Vagina (tissue), 2 donors: Measurements from ENCODE around the gene OR5H14.

ENCODE experiments used
- POLR2A ChIP-seq, 2 donors: fragments of 450-650 bp; IDR thresholded peaks; one replicate each; pipeline ENCODE4 v1.6.1; 2017; ENCODE audit warnings: antibody characterized with exemption in 2 of 2, mild to moderate bottlenecking in 2 of 2, moderate library complexity in 2 of 2
- POLR2AphosphoS5 ChIP-seq, 2 donors: sonication (generic); formaldehyde crosslinking; IDR thresholded peaks; one replicate each; pipeline ENCODE4 v1.9.0; 2017; ENCODE audit warnings: antibody characterized with exemption in 2 of 2, mild to moderate bottlenecking in 2 of 2, low read depth in 1 of 2; ENCODE audit not compliant: insufficient read depth in 1 of 2
- TF ChIP-seq, protein P1 (sequence below), 3 experiments: fragments of 450-650 bp in 2 of 3; fragments of 200-600 bp in 1 of 3; sonication (generic) in 1 of 3; IDR thresholded peaks; one replicate each; pipeline ENCODE4 v1.5.1; 2017 to 2019; ENCODE audit warnings: antibody characterized with exemption in 3 of 3, mild to moderate bottlenecking in 2 of 3, moderate library complexity in 2 of 3

DNA sequence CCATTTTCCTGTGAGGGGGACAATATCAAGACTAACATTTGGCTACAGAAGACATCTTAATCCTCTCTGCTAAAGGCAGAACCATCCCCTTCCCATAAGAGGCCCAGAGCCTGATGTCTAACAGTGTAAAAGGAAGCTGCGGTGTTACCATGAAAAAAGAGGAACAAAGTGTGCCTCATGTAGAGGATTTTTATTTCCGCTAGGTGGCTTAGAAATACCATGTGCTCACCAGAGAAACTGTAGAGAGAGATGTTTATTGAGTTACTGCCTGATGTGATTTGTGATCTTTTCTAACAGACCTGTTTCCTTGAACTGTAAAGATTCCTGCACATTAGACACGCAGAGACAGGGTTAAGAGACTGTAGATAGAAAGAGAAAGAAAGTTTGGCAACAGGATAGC lies 41.3 kb downstream of the OR5H14 start:
- TF ChIP-seq, protein P1, sequence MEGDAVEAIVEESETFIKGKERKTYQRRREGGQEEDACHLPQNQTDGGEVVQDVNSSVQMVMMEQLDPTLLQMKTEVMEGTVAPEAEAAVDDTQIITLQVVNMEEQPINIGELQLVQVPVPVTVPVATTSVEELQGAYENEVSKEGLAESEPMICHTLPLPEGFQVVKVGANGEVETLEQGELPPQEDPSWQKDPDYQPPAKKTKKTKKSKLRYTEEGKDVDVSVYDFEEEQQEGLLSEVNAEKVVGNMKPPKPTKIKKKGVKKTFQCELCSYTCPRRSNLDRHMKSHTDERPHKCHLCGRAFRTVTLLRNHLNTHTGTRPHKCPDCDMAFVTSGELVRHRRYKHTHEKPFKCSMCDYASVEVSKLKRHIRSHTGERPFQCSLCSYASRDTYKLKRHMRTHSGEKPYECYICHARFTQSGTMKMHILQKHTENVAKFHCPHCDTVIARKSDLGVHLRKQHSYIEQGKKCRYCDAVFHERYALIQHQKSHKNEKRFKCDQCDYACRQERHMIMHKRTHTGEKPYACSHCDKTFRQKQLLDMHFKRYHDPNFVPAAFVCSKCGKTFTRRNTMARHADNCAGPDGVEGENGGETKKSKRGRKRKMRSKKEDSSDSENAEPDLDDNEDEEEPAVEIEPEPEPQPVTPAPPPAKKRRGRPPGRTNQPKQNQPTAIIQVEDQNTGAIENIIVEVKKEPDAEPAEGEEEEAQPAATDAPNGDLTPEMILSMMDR (IDR thresholded peaks at IDR 0.05), result no peak
- TF ChIP-seq POLR2A (IDR thresholded peaks at IDR 0.05) (no peak), POLR2AphosphoS5 (IDR thresholded peaks at IDR 0.05; ENCODE audit: insufficient read depth in 1 of 2, low read depth in 1 of 2) (no peak)
